Hepatic stellate cell (primary cell): ENCODE measurements around the gene RPS6KA5.
A peak's percentile ranks its signal among the peaks of the same experiment; 100 is the strongest.

Experiments
- DNase-seq: peaks from one replicate; pipeline ENCODE4 v3.0.0; 2011; ENCODE audit warnings: low spot score

The RPS6KA5 gene

GRCh38 chr14:90938615-90939014 lies 121.8 kb downstream of the RPS6KA5 start:
- no peak for DNase-seq

GRCh38 chr14:90936757-90937440 lies 123.5 kb downstream of the RPS6KA5 start:
- no peak for DNase-seq

GRCh38 chr14:90924621-90925340 lies 135.7 kb downstream of the RPS6KA5 start:
- no peak for DNase-seq

GRCh38 chr14:90922141-90922540 lies 138.3 kb downstream of the RPS6KA5 start:
- DNase-seq = no peak

GRCh38 chr14:90911121-90911520 lies 149.3 kb downstream of the RPS6KA5 start:
- peak; percentile 7 for DNase-seq

- DNase-seq = no peak
These were observed 153.3 kb downstream of the RPS6KA5 start for GRCh38 chr14:90907178-90907577.

GRCh38 chr14:90905531-90905930 lies 154.9 kb downstream of the RPS6KA5 start:
- DNase-seq = no peak

GRCh38 chr14:90903101-90903500 lies 157.3 kb downstream of the RPS6KA5 start:
- peak; percentile 33 for DNase-seq

- peak; percentile 6 for DNase-seq
These were observed 159.9 kb downstream of the RPS6KA5 start for GRCh38 chr14:90900476-90901083.

- DNase-seq = no peak
These were observed 163.4 kb downstream of the RPS6KA5 start for GRCh38 chr14:90897022-90897421.

GRCh38 chr14:90894241-90894640 lies 166.2 kb downstream of the RPS6KA5 start:
- no peak for DNase-seq

GRCh38 chr14:90893510-90893909 lies 166.9 kb downstream of the RPS6KA5 start:
- no peak for DNase-seq

- no peak for DNase-seq
These were observed 167.5 kb downstream of the RPS6KA5 start for GRCh38 chr14:90892970-90893369.

GRCh38 chr14:90891326-90891725 lies 169.1 kb downstream of the RPS6KA5 start:
- DNase-seq = no peak

GRCh38 chr14:90890322-90891020 lies 170.0 kb downstream of the RPS6KA5 start:
- no peak for DNase-seq

- DNase-seq = no peak
These were observed 174.1 kb downstream of the RPS6KA5 start for GRCh38 chr14:90886297-90886815.

GRCh38 chr14:90883782-90884181 lies 176.7 kb downstream of the RPS6KA5 start:
- DNase-seq = no peak

GRCh38 chr14:90883197-90883596 lies 177.2 kb downstream of the RPS6KA5 start:
- no peak for DNase-seq

- DNase-seq = no peak
These were observed 180.2 kb downstream of the RPS6KA5 start for GRCh38 chr14:90880282-90880681.

GRCh38 chr14:90874599-90874998 lies 185.8 kb downstream of the RPS6KA5 start:
- no peak for DNase-seq

- DNase-seq = no peak
These were observed 188.7 kb downstream of the RPS6KA5 start for GRCh38 chr14:90871605-90872233.
